ENCODE measurements around the gene PIP5K1C. TPM values are rescaled to one million over a fixed set of nuclear protein-coding genes. Genes with fewer than 3 reads are reported as not detected.

The PIP5K1C gene
- total and polyA plus RNA-seq, 10 donors: 6.2 to 41.9 (median 33.9) TPM

DNA sequence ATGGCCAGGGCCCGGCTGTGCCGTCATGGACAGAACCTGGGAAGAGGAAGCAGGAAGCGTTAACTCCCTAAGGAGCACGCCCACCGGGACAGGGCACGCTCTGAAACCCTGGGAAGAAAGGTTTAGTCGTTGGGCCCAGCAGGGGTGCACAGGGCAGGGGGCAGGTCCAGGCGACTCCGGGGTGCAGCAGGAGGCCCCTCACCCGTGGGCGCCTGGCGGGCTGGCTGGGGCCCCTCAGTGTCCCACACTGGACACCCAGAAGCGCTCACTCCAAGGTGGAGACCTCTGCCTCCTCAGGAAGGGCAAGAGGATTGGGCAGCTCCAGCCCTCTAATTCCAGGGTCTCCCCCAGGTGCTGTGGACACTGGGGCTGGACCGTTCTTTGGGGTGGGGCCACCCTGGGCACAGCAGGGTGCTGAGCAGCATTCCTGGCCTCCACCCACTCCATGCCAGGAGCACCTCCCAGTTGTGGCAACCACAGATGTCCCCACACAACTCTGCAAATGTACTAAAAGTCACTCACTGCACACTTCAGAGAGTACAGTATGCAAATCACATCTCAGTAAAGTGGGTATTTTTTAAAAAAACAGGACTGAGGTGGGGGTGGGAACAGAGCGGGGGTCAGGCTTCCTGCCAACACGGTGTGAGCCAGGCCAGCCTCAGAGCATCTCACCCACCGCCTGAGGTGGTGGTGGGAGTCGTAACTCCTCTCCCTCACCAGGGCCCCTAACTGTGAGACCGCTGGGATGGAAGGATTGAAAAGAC, 35.2 kb downstream of the PIP5K1C start:
- 70 to 86% (median 82%) methylated on average over 13 to 19 of the region's 19 CpGs for WGBS, 5 donors

DNA sequence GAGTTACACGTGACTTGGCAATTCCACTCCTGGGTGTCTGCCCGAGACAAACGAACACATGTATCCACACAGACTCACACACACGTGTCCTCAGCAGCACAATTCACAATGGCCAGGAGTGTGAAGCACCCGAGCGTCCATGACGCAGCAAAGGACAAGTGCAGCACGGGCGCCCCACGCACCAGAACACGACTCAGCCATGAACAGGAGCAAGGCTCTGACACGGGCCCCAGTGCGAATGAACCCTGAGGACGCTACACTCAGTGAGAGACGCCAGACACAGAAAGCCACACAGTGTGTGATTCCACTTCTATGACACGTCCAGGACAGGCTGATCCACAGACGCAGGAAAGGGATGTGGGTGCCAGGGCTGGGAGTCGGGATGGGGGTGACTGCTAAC, 36.4 kb downstream of the PIP5K1C start:
- Histone ChIP-seq H3K27ac (no peak overlapping the region), H3K27me3 (replicated peaks in 1 of 7) (no peaks in the 10 kb centered on the region), H3K4me3 (no peak overlapping the region), H3K36me3 (peaks cover 0 to 95% (median 37%) of the 10 kb centered on the region in 6 donors), H3K4me1 (peaks cover 8 to 55% (median 30%) of the 10 kb centered on the region in 6 donors), H3K9me3 (no peaks in the 10 kb centered on the region)
- no peak for TF ChIP-seq POLR2A (IDR thresholded peaks at IDR 0.05)
- no peak for TF ChIP-seq CTCF (IDR thresholded peaks at IDR 0.05 in 8 of 11, conservative IDR thresholded peaks at IDR 0.05 in 3 of 11)
- no peak for TF ChIP-seq POLR2AphosphoS5 (IDR thresholded peaks at IDR 0.05)
- 93 to 96% (median 95%) methylated on average over 18 of the region's 18 CpGs for WGBS, 5 donors
- no peak for DNase-seq
- intact Hi-C loops (cut with DNase I; ENCODE audit: low total_unique reads): loop anchor here (2.0 kb wide), 1 partner anchor 35 kb away; no protein-coding TSS in a partner anchor

More for the DNA sequence above, 35.2 kb downstream of the PIP5K1C start:
- TF ChIP-seq POLR2AphosphoS5 (IDR thresholded peaks at IDR 0.05) (no peak), CTCF (IDR thresholded peaks at IDR 0.05 in 8 of 11, conservative IDR thresholded peaks at IDR 0.05 in 3 of 11) (no peak)
- DNase-seq: no peak
- intact Hi-C loops (cut with DNase I; ENCODE audit: low total_unique reads): loop anchor here (2.0 kb wide), 1 partner anchor 34 kb away; no protein-coding TSS in a partner anchor
- peak overlapping the region in 4 of 8 donors; percentile 3 to 43 (median 8) for H3K4me3 ChIP-seq
- peaks cover 10 to 57% (median 32%) of the 10 kb centered on the region in 6 donors for H3K4me1 ChIP-seq
- H3K9me3 ChIP-seq: no peaks in the 10 kb centered on the region
- H3K27ac ChIP-seq: peak overlapping the region in 4 of 8 donors; percentile 19 to 79 (median 60)
- no peaks in the 10 kb centered on the region for H3K27me3 ChIP-seq (replicated peaks in 1 of 7)
- H3K36me3 ChIP-seq: peaks cover 0 to 95% (median 27%) of the 10 kb centered on the region in 6 donors

DNA sequence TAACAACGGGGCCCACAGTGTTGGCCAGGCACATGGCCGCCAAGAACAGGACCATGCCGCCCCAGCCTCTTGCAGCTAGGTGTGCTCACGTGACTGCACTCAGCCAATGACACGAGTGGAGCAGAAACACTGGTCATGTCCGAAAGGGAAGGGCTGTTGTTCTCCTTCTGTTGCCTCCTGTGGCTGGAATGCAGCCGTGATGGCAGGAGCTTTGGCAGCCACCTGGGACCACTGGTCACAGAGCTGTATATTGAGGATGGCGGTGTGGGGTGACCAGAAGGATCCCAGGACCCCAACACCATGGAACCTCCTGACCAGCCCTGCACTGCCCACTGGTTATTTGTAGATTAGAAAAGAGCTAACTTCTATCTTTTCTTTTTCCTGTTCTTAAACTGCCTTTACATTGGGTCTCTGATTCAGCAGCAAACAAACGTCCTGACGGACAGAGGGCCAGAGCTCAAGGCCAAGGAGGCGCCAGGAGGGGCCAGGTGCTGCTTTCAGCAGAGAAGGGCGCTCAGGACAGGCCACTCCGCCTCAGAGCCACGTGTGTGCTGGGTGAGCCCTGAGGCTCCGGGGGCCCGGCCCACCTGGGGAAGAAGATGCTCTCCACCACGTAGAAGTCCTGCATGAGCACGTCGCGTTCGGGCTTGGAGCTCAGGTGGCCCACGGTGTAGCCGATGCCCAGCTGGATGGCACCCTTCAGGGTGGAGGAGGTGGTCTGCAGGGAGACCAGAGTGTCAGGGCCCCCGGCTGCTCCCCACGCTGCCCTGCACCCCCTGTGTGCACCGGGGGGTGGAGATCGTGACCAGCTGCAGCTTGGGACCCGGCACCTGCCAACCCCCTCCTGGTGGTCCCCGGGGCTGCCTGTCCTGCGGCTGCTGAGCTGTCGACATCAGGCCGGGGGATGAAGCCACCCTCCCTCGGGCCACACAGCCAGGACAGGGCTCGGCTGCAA, 38.7 kb downstream of the PIP5K1C start:
- no peak for TF ChIP-seq POLR2A (IDR thresholded peaks at IDR 0.05)
- TF ChIP-seq POLR2AphosphoS5 (IDR thresholded peaks at IDR 0.05): peak in 1 of 3 donors; percentile 24
- H3K4me3 ChIP-seq: no peak overlapping the region
- 89 to 94% (median 93%) methylated on average over 17 to 34 of the region's 34 CpGs for WGBS, 5 donors
- no peak for DNase-seq
- no peaks in the 10 kb centered on the region for H3K27me3 ChIP-seq (replicated peaks in 1 of 7)
- peaks cover 0 to 95% (median 53%) of the 10 kb centered on the region in 6 donors for H3K36me3 ChIP-seq
- peaks cover 0 to 4% (median 0%) of the 10 kb centered on the region in 8 donors for H3K9me3 ChIP-seq
- intact Hi-C loops (cut with DNase I; ENCODE audit: low total_unique reads): no loop called here
- peaks cover 8 to 55% (median 31%) of the 10 kb centered on the region in 6 donors for H3K4me1 ChIP-seq
- H3K27ac ChIP-seq: no peak overlapping the region

- no peak for TF ChIP-seq CTCF (IDR thresholded peaks at IDR 0.05 in 8 of 11, conservative IDR thresholded peaks at IDR 0.05 in 3 of 11)
- no peak for TF ChIP-seq POLR2A (IDR thresholded peaks at IDR 0.05)
- peak in 1 of 3 donors; percentile 35 for TF ChIP-seq POLR2AphosphoS5 (IDR thresholded peaks at IDR 0.05)
- H3K27ac ChIP-seq: no peak overlapping the region
- peaks cover 0 to 99% (median 62%) of the 10 kb centered on the region in 6 donors for H3K36me3 ChIP-seq
- no peaks in the 10 kb centered on the region for H3K27me3 ChIP-seq (replicated peaks in 1 of 7)
- 71 to 85% (median 81%) methylated on average over 19 to 23 of the region's 23 CpGs for WGBS, 5 donors
- H3K4me3 ChIP-seq: no peak overlapping the region
- DNase-seq: no peak
- peaks cover 3 to 55% (median 24%) of the 10 kb centered on the region in 6 donors for H3K4me1 ChIP-seq
- peaks cover 0 to 4% (median 0%) of the 10 kb centered on the region in 8 donors for H3K9me3 ChIP-seq
- intact Hi-C loops (cut with DNase I; ENCODE audit: low total_unique reads): no loop called here
These were observed 39.6 kb downstream of the PIP5K1C start for GRCh38 chr19:3660493-3661219.
